ENCODE results near the gene DZIP1.

DZIP1 gene

DNA sequence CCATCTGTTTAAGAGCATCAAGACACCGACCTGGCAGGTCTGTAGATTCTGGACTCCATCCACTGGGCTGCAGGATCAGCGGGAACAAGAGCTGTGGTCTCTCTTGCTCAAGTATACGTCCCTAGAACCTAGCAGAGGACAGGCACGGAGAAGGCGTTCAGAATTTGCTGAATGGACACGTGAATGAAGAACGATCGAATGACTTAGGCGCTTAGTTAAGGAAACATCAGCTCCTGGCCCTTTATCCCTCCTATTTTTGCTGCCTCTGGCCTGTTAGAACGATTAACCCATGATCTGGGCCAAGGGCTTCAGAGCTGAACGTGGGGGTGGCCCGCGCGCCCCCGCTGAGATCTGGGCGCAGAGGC lies 953 bp downstream of the DZIP1 start:
- FAIRE-seq = no peak

DNA sequence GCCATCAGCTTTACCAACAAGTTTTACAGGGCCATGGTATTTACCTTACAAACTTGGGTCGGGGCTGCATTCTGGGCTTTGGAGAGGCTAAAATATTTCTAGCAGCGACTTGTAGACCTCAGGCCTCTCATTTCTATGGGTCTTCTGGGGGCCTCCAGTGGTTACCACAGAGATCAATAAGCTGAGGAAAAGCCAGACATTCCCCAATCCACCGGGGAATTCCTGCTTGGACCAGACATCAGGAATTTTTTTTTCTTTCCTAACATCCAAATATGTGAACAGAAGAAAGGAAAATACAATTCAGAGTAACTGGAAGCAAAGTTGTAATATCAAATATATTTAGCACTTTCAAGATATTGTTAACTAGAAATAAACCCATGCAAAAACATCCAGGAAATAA lies 1.5 kb downstream of the DZIP1 start:
- FAIRE-seq = no peak

DNA sequence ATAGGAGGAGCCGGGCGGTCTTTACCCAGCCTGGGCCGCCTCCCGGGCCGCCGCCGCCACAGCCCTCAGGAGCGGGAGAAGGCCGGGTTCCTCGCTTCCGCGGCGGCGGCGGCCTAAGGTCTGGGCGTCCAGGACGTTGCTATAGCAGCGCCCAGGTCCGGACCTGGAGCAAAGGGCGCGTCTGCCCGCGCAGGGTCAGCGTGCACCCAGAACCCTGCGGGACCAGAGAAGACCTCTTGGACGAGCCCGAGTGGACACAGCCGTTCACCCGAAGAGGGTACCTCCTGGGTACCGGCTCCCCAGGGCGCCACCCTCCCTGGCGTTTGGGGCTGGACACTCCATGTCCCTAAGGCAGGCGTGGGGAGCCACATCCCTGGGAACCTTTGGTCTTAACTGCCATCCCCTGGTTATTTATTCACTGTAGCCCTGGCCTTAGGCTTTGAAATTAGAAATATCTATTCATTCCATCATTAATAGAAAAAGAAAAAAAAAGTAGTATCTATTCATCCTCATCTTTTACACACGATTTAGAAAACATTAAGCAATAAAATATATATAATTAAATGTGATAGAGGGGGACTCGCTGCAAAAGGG lies 2.4 kb downstream of the DZIP1 start:
- FAIRE-seq = no peak

DNA sequence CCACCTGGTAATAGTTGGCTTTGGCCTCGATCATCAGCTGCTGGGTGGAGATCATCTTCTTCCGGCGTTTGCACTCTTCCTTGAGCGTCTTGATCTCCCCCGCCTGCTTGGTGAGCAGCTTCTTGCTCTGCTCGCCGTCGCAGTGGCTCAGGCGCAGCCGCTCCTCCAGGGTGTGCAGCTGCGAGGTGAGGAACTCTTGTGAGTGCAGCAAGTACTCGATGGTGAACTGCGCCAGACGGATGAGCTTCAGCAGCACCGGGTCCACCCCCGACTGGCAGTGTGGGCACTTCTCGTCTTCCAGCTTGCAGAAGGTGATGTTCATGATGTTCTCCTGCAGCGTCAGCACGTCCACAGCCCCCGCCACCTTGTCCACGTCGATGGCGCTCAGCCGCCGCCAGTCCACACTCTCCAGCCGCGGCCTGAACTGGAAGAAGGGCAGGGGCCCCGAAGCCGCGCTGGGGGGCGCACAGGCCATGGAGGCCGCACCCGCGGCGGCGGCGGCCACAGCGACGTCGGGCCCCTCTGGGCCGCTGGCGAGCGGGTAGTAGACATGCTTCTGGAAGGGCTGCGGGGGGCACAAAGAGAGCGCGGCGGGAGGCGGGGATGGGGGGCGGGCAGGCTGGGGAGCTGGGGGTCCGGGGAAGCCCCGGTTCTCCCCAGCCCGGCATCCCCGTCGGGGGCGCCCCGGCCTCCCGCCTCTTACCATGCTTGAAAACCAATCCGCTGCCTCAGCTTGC lies 3.0 kb downstream of the DZIP1 start:
- FAIRE-seq = no peak

DNA sequence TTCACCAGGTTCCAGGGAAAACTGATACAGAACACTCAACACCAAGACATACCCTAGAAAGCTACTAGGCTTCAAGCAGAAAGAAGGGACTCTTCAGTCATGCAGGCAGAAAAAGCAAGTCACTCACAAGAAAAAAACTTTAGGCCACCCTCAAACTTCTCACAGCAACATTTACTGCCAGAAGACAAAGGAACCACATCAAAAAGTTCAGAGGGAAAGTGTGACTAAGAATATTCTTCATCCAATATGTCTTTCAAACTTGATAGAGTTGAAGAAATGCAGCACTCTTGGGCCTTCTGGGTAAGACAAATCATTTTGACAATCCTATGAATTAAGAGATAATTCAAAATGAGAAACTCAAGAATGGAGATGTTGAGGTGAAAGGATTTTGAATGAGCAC lies 7.7 kb downstream of the DZIP1 start:
- FAIRE-seq = no peak

DNA sequence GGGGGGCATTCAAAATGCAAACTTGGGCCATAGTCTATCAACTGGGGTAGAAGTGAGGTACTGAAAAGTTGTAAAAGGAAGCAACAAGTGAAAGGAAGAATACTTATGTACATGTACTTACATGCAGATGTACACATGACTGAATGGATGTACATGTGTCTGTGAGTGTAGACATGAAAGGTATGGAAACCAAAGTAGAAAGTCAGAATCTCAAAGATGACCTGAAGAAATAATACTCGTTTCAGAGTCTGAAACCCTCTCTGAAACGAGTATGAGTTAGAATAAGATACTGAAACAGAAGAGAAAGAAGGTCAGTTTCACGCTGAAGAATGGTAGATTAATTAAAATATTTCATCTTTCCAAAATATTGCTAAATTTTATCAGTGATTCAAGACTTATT lies 13.9 kb downstream of the DZIP1 start:
- FAIRE-seq = no peak

DNA sequence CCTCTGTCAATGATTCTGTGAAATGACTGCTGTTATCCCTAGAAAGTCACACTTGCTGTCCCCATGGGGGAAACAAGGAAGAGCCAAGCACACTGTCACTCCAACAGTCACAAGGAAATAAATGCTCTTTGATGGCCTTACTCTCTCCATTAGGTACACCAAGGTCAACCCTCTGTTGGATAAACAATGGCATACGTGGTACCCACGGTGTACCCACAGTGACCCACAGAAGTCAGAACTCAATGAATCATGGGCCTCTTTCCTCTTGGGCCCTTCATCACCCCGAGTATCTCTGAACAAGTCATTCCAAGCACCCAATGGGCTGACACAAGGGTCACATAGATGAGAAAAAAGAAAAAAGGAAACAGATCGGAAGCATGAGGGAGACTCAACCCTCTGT lies 15.4 kb downstream of the DZIP1 start:
- FAIRE-seq = no peak

DNA sequence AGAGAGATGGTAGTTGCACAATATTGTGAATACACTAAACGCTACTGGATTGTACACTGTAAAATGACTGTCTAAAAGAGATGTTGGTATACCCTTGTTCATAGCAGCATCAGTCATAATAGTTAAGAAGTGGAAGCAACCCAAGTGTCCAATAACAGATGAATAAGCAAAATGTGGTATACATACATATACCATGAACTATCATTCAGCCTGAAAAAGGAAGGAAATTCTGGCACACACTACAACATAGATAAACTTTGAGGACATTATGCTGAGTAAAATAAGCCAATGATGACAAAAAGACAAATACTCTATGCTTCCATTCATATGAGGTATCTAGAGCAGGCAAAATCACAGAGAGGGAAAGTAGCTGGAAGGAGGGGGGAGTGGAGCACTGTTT lies 16.0 kb downstream of the DZIP1 start:
- no peak for FAIRE-seq

DNA sequence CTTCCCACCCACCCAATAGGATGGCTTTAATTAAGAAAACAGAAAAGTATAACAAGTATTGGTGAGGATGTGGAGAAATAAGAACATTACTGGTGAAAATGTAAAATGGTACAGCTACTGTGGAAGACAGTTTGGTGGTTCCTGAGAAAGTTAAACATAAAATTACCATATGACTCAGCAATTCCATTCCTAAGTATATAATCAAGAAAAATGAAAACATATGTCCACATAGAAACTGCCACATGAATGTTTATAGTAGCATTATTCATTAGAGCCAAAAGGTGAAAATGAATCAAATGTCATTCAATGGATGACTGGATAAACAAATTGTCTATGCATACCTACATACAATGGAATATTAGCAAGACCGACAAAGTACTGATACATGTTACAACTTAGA lies 16.9 kb downstream of the DZIP1 start:
- FAIRE-seq = no peak

DNA sequence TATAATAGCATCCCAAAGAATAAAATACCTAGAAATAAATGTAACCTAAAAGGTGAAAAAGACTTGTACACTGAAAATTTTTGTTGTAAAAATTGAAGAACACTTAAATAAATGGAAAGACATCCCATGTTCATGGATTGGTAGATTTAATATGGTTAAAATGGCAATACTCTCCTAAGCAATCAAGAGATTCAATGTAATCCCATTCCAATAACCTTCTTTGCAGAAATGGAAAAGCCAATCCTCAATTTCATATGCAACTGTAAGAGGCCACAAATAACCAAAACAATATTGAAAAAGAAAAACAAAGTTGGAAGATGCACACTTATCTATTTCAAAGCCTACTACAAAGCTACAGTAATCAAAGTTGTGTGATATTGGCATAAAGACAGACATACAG lies 17.7 kb downstream of the DZIP1 start:
- FAIRE-seq = no peak

DNA sequence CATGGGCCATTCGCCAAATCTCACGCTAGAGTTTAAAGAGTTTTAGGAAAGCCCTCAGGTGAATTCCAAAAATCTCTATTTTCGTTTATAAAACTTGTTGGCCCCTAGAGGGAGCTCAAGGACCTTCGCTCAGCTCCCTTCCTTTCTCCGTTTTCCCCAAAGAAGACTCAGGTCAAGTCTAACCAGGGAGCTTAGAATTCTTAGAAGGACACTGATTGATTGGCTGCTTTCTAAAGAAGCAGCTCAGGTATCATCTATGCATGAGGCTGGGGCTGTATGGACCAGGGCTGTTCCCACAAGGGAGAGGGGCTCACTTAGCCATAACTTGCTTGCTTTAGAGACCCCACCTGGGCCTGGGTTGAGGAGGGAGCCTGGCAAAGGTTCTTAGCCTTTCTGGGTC lies 20.5 kb downstream of the DZIP1 start:
- no peak for FAIRE-seq

DNA sequence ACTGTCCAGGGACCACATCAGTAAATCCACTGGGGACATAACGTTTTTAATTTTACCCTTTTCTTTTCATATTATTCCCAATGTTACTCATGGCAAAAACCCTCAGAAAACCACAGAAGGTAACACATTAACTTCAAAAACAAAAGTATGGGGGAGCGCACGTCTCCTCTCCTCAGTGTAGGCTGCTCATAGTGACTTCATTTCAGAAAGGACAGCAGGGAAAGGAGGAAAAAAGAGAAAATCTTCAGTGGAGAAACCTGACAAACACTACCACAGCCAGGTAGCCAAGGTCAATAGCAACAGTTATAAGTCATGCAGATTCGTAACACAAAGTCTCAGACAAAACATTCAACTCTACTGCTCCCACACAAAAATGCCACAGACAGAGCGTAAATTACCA lies 21.4 kb downstream of the DZIP1 start:
- no peak for FAIRE-seq

DNA sequence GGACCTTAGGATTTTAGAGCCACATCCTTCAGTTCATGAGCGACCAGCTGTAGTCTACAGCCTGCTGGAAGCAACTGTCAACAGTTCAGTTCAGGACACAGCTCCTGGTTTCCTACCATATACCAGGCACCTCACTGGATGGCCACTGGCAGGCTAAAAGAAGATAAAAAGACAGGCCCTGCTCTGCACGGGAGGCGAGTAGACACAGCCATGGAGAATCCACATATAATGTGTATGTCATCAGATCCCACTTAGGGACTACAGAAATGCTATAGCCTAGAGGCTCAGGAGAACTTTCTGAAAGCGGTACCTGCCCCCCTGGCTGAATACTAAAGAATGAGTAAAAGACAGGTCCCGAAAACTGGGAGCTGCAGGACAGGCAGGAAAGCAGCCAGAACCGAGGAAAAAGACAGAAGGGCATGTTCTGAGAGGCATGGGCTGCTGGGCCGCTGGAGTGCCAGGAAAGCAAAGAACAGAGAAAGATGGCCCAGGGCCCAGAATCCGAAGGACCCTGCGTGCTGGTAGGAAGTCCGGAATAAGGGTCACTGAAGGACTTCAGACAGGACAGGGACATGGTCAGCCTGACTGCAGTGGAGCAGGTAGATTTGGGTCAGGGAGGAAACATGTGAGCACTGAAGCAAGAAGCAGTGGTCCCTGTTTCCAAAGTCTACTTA lies 23.5 kb downstream of the DZIP1 start:
- no peak for FAIRE-seq

DNA sequence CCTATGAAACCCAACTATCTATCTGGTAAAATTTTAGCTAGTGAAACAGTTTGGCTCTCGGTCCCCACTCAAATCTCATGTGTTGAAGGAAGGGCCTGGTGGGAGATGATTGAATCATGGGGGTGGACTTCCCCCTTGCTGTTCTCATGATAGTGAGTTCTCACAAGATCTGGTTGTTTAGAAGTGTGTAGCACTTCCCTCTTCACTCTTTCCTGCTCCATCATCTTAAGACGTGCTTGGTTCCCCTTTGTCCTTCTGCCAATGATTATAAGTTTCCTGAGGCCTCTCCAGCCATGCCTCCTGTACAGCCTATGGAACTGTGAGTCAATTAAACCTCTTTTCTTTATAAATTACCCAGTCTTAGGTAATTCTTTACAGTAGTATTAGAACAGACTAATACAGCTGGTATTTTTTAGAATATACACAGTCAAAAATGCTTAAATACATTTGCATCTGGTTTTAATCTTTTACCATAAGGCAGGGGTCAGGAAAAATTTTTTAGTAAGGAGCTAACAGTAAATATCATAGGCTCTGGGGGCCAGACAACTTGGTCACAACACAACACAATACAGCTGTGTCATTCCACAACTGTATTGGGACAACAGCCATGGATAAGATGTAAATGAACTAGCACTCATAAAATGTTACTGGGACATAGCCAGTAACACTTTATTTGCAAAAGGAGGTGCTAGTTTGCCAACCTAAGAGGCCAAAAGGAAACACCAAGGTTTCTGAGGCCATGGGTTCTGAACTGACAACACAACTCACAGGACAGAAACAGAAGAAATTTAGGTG lies 24.3 kb downstream of the DZIP1 start:
- FAIRE-seq = no peak

DNA sequence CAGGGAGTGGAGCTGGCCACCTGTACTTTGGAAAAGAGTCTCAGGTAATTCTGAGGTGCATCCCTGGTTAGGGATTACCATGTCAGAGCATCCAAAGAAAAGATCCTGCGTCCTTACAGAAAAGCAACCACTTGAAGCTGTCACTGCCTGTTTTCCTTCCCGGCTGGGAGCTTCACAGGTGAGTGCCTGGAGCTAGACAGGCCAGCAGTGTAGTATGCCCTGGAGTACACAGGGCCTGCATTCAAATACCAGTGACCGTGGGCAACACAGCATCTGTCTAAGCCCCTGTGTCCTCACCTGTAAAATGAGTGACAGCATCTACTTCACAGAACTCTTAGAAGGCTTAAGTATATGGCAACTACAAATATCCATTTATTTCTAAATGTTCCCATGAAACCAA lies 29.0 kb downstream of the DZIP1 start:
- no peak for FAIRE-seq

DNA sequence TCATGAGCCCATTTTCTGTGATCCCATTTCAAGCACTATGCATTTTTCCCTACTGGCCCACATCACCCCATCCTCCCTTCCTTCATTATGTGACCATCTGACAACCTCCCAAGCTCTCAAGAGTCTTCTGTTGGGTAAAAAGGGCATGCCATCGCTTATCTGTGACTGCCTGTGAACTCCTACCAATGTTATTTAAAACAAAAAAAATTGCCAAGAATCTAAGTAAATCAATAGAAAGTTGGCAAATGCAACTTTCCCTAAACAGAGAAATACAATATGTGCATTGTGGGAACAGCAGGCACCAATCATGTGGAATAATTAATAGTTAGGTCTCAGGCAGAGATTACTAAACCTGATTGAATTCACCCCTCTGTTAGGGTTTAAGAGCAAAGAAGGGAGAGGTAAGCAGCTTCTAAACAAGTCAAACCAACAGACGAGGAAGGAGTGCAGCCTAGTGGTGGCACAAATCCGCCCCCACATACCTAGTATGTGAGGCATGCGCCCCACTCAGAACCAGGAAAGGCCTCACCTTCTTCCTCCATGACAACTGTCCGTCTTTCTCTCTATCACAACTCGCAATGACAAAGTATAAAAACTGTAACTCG lies 29.8 kb downstream of the DZIP1 start:
- FAIRE-seq = no peak

DNA sequence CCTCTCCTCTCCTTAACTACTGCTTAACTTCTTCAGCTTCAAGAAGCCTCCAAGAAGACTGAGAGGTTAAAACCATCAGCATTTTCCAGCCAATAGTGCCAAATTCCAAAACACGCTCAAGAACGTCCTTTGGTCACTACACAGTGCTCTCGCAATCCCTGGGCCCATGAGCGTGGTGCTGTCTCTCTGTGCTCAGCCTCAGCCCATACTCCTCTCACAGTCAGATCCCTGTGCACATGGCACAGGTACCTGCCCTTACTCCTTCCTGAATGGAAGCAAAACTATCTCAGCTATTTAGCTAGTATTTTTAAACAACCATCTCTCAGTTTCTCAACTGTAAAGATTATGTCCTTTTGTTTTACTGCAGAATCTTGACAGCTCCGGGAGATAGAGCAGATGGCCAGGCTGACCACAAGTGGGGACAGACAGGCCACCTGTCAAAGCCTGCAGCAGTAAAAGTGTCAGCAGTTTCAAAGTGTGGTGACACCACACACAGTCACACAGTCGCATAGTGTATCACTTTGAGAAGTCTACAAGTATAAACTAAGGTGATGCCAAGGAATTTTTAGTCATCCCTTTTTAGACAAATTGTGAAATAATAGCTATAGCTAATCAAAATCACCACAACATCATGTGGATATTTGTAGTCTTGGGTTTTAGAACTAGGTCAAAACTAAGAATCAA lies 35.7 kb downstream of the DZIP1 start:
- FAIRE-seq = no peak

DNA sequence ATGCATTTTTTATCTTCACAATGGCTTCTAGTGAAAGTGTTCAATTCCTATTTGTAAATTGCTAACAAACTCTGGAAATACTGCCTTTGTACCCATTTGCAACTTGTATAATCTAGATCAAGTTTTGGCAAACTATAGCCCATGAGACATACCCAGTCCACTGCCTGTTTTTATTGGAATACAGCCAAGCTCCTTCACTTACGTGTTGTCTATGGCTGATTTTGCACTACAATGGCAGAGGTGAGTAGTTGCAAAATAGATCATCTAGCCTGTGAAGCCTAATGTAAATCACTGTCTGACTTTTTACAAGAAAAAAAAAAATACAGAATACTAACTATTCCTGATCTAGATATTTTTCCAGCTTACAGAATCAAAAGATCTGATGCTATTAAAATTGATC lies 37.1 kb downstream of the DZIP1 start:
- FAIRE-seq = no peak

DNA sequence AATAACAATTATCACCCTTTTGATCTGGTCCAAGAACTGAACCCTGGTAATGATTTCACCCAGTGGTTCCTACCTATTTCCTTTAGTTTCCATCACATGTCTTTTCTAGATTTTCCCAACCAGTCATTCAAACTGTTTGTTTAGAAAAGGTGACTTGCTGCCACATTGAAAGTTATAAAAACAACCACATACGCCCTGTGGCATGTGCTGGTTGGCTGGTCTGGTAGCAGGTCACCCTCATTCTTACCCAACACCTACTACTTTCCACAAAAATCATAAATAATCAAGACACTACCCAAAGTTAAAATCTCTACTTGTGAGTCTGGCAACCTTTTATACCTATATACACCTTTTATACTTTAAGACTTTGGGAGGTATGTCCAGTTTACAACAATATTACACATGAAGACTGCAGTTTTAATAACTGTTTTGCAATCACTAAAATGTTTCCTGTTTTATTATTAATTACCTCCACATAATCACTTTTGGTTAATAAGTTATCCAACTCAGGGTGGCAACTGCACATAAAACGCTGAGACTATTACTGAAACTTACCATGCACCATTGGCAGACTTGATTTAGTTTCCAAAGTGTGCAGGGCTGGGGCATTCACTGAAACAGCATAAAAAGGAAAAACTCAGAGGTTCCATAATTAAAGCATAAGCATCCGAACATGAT lies 38.9 kb downstream of the DZIP1 start:
- no peak for FAIRE-seq

DNA sequence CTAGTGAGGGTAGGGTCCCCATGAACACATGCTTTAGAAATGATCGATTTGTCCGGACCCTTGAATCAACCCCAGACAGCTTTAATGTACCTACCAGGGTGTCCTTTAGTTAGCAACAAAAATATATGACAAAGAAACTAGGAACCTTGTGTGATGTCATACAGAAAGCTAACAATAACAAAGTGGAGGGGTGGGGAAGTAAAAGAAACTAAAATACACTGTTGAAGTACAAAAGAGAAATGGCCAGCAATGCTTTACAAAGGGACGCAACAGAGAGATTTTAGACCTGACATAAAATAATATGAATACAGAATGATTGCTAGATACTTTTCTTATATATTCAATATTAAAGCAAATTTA lies 40.0 kb downstream of the DZIP1 start:
- no peak for FAIRE-seq

DNA sequence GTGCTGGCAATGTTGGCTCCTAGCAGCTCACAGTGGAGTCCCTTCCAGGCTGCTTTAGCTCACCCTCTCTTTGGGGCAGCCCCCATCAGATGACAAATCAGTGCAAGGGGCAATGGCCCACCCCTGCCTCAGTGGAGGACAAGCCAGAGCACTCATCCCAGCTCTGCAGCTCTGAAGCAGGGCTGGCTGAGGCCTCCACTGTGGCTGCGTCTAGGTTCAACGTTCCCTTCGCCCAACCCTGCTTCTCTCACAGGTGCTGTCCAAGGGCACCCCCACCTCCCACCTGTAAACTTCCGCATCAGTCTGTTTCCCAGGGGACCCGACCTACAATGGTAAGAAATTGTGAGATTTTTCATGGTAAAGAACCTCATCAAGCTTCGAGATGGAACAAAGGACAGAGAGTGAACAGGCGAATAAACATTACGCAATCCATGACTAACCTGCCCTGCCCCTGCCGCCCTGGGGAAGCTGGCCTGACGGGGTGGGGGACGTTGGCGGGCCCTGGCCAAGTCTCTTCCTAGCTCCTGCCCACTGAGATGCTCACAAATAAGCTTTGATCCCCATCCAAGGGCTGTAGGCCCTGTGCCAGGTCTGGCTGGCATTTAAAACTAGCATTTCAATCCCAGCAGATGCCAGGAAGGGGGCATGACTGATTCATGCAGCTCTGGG lies 40.5 kb downstream of the DZIP1 start:
- FAIRE-seq = no peak

DNA sequence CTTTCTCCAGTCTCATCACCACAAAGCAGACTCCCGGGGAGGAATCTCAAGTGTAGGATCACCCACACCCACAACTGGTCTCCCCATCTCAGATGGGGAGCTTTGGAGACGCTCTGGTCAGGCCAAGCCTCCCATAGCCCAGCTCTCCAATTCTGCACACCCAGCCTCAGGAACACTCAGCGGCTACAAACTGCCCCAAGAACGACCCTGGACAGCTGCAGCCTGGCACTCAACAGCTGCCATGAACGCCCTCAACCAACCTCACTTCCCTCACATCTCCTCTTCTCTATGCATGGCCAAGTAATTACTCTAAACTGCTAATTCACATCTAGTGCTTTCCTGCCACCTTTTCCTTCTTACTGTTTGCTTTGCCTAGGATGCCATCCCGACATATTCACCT lies 42.6 kb downstream of the DZIP1 start:
- FAIRE-seq = no peak

Measured in colon (tissue), 2 donors.